GM15510 (cell line): ENCODE measurements around the gene TIE1.

Experiments
- POLR2A ChIP-seq: IDR thresholded peaks from 3 replicates; pipeline ENCODE4 v1.6.1; 2011; ENCODE audit warnings: borderline replicate concordance; ENCODE audit not compliant: insufficient read length; ENCODE audit errors: extremely low read depth

Gene TIE1

DNA sequence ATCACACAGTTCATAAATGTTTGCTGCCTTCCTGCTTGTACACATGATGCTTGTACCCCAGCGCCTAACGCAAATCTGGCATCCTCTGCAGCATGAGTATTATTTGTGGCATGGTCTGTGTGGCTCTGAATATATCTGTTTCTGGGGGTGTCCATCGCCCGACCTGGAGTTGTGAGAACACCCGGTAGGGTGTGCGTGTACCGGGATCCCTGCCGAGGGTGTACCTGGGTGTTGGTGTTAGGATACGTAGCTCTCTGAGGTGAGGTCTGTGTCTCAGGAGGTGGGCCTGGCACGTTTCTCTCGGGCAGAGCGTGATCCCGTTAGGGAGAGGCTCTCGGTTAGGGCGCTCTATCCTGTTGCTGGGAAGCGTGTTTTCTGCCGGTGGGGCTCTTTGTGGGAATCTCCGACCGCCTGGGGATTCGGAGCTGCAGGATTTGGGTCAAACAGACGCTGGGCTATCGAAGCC, 47.6 kb downstream of the TIE1 start:
- TF ChIP-seq POLR2A = no peak

GRCh38 chr1:43348809-43349593, 48.2 kb downstream of the TIE1 start:
- no peak for TF ChIP-seq POLR2A

GRCh38 chr1:43349594-43350306, 49.0 kb downstream of the TIE1 start:
- no peak for TF ChIP-seq POLR2A

GRCh38 chr1:43350976-43351375, 50.2 kb downstream of the TIE1 start:
- no peak for TF ChIP-seq POLR2A

DNA sequence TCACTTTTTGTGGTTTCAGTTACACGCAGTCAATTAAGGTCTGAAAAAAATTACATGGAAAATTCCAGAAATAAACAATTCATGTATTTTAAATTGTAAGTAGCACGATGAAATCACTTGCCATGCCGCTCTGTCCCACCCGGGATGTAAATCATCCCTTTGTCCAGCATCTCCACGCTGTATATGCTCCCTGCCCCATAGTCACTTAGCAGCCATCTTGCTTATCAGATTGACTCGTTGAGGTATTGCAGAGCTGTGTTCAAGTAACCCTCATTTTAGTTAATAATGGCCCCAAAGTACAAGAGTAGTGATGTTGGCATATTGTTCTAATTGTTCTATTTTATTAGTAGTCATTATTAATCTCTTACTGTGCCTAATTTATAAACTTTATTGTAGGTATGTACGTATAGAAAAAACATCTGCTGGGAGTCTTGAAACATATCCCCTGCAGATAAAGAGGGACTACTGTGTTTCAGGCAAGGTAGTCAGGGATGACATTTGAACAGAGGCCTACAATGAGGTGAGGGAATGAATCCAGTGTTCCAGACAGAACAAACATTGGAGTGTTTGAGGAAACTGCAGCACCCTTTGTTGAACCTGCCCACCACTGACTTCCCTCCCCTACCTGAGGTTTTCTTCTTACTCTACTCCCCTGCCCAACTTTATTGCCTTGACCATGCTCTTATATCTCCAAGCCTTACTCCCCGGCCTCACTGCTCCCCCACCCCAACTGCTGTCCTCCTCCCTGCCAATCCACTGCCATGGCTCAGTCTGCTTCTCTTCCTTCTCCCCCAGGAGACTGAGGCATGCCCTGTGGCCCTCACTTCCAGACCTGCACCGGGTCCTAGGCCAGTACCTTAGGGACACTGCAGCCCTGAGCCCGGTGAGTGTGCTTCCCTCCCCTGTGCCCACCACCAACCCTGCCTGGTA, 50.9 kb downstream of the TIE1 start:
- TF ChIP-seq POLR2A = no peak

- no peak for TF ChIP-seq POLR2A
Observed at GRCh38 chr1:43352351-43352705, 51.5 kb downstream of the TIE1 start.

DNA sequence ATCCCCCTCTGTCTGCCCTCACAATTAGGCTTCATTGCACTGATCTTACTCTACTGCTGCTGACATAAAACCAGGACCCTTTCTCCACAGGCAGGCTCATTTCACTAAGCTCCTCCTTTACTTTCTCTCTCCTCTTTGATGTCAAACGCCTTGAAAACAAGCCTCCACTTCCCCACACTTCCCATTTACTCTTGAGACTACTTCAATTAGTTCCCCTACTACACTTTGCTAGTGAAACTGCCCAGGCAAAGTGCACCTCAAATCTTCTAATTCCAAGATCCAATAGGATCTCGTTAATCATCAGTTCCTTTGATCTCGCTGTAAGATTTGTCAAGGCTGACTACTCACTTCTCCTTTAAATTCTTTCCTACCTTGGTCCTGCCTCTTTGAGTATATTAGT, 52.1 kb downstream of the TIE1 start:
- TF ChIP-seq POLR2A = no peak

- no peak for TF ChIP-seq POLR2A
Observed at GRCh38 chr1:43354471-43354870, 53.7 kb downstream of the TIE1 start.

GRCh38 chr1:43354936-43355335, 54.2 kb downstream of the TIE1 start:
- no peak for TF ChIP-seq POLR2A

DNA sequence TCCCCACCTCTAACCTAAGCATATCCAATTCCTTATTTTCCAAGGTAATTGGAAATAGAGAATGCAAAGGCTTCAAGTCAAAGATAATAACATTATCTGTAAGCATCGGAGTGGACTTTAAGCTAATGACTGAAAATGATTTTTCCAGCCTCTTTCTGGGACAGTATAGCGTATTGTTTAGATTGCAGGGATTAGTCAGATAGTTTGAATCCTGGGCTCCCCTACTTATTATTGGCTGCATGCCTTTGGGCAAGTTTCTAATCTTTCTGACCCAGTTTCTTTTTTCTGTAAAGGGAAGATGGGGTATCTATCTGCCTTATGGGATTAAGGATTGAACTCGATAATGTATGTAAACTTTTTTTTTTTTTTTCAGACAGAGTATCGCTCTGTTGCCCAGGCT, 56.5 kb downstream of the TIE1 start:
- TF ChIP-seq POLR2A = no peak

DNA sequence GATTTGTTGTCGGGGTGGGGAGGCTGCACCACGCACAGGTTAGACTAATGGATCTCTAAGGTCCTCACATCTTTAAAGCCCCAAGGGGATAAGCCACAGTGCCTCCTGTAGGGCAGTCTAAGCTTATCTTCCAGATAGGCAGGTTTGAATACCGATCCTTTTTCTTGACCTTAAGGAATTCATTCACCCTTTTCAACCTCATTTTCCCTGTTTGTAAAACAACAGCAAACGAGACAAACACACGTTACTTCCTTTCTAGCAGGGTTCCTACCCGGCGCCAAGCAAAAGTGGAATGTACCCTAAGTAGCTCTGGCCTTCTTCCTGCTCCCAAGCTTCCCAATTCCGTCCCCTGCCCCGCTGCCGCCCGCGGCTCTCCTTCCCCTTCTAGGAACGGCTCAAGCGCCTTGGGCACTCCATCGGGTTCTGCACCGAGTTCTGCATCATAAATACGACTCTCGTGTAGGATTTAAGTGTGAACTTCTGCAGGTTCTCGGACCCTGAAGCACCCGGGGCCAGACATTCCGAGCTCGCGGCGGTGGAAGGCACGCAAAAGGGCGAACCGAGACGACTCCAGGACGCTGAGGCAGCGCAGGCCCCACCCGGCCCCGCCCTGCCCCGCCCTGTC, 57.5 kb downstream of the TIE1 start:
- peak; percentile 57 for TF ChIP-seq POLR2A

GRCh38 chr1:43358746-43359693, 58.2 kb downstream of the TIE1 start, which contains the start of gene CDC20:
CDC20 (plus strand) TSS chr1:43358981; CDS start chr1:43359216, 235 bp downstream.
- peak; percentile 69 for TF ChIP-seq POLR2A

- no peak for TF ChIP-seq POLR2A
Observed at GRCh38 chr1:43359696-43360095, 58.9 kb downstream of the TIE1 start.
